Hepatocyte (in vitro differentiated cells): Measurements from ENCODE around the gene WTIP.

Experiments used
- EZH2 ChIP-seq: fragments of 200-600 bp; sonication (generic); IDR thresholded peaks from 2 replicates; pipeline ENCODE4 v1.6.1; 2016; ENCODE audit warnings: antibody characterized with exemption, mild to moderate bottlenecking, borderline replicate concordance
- EZH2phosphoT487 ChIP-seq: fragments of 200-600 bp; sonication (generic); IDR thresholded peaks from one replicate; pipeline ENCODE4 v1.6.1; 2018; ENCODE audit warnings: antibody characterized with exemption, mild to moderate bottlenecking, low read depth, moderate library complexity; ENCODE audit not compliant: unreplicated experiment, severe bottlenecking
- TF ChIP-seq, protein P1 (sequence below): fragments of 200-600 bp; sonication (generic); IDR thresholded peaks from 2 replicates; pipeline ENCODE4 v1.5.1; 2016; ENCODE audit warnings: antibody characterized with exemption, mild to moderate bottlenecking; ENCODE audit not compliant: poor library complexity

DNA sequence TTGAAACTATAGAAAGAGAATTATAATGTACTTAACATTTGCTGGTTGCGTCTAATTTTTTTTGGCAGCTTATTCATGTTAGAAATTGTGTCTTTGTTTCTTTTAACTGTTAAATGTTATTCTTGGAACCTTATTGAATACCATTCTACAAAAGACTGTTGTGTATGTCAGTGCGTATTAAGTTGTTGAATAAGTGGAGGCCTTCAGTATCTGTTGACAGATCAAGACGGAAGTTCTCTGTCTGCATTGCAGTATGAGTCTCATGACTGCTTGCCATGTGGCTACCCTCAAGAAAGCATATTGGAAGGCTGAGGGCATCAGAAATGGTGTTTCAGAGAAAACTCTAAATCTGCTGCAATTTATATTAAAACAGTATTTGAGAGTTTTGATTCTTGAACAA, 44.8 kb upstream of the WTIP start:
- TF ChIP-seq EZH2phosphoT487: no peak
- no peak for TF ChIP-seq EZH2
- TF ChIP-seq, protein P1, sequence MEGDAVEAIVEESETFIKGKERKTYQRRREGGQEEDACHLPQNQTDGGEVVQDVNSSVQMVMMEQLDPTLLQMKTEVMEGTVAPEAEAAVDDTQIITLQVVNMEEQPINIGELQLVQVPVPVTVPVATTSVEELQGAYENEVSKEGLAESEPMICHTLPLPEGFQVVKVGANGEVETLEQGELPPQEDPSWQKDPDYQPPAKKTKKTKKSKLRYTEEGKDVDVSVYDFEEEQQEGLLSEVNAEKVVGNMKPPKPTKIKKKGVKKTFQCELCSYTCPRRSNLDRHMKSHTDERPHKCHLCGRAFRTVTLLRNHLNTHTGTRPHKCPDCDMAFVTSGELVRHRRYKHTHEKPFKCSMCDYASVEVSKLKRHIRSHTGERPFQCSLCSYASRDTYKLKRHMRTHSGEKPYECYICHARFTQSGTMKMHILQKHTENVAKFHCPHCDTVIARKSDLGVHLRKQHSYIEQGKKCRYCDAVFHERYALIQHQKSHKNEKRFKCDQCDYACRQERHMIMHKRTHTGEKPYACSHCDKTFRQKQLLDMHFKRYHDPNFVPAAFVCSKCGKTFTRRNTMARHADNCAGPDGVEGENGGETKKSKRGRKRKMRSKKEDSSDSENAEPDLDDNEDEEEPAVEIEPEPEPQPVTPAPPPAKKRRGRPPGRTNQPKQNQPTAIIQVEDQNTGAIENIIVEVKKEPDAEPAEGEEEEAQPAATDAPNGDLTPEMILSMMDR: no peak
